ENCODE measurements around the gene AFG3L2.
"Not testable (repeated sequence)": the region's sequence is repeated elsewhere in the genome, so short reads cannot be mapped to it uniquely, and the experiment has no call there.

The AFG3L2 gene

DNA sequence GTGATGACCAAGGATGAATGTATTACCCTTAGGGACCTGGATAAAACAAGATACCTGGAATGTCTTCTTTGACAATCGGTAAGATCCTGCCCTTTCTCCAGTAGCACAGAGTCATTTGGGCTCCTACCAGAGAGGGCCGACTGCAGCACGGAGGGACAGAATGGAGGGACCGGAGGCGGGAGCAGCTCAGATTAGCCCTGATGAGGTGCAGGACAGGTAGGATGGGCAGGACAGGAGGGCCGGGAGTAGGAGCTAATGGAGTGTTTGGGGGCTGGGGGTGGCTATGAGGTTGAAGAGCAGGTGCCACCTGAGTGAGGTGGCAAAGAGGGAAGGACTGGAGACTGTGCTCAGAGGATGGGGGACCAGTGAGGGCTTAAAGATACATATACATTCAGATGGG is 20.8 kb upstream of the AFG3L2 start:
- DNase-seq (ENCODE audit: low read depth in 2 of 3, low spot score in 2 of 3), result no peak

DNA sequence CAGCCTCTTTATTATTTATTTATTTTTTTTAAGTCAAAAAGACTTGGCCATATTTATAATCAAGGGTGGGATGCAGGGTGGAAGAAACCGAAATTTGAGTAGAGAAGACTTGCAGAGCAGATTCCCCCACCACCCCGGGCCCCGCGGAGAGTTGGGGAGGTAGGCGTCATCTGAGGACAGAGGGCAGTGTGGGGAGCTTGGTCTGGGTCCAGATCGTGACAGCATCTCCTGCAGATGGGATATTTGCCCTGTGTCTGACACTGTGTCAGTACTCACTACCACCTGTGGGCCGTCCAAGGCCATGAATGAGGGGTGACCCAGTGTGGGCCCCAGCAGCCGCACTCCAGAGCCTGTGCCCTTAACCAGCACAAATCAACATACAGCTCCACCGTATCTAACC is 20.2 kb upstream of the AFG3L2 start:
- DNase-seq (ENCODE audit: low read depth in 2 of 3, low spot score in 2 of 3), result no peak

DNA sequence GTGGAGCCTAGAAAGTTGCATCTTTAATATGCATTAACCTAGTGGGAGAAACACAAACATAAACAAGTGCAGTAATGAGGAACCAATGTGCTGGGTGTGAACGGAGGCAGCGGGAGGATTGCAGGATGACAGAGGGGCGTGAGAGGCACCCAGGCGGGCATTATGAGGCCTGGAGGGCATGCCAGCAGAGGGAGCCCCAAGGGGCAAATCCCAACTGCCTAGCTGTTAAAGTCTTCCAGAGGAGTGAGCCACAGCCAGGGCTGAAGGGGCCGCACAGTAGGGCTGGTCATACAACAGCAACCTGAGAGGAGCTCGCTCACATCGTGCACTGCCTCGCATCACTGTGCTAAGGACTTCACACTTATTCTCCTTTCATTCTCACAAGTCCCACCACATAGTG is 17.4 kb upstream of the AFG3L2 start:
- DNase-seq (ENCODE audit: low read depth in 2 of 3, low spot score in 2 of 3), result no peak

DNA sequence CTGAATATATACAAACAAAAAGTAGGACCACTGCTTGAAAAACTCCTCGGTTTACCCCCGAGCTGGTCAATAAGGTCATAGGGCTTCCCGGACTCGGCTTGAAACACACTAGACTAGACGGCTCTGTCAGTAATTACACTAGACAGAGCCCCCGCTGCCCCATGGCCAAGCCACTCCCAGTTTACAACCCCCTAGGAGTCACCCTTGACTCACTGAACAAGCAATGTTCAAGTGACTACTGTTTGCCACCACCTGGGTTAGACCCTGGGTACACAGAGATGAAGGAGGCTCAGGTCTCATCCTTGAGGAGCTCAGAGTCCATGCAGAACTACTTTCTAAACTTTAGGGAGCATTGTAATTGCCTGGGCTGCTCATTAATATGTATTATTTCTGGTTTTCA is 17.0 kb upstream of the AFG3L2 start:
- no peak for DNase-seq (ENCODE audit: low read depth in 2 of 3, low spot score in 2 of 3)

DNA sequence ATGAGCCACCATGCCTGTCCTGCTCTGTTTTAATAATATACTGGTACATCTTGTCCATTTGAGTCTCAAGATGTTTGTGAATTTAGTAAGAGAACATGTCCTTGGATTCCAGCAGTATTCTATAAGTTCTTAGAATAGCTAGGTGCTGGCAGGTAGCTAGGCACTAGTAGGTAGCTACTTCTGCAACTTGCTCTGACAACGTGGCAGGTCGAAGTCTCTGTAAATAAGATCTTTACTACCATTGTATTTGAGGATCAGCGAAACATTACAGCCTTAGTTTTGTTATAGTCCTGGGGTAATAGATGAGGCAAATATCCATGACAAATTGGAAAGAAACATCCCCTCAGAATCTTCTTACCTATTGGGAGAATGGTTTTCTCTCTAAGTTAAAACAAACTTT is 16.5 kb upstream of the AFG3L2 start:
- no peak for DNase-seq (ENCODE audit: low read depth in 2 of 3, low spot score in 2 of 3)

DNA sequence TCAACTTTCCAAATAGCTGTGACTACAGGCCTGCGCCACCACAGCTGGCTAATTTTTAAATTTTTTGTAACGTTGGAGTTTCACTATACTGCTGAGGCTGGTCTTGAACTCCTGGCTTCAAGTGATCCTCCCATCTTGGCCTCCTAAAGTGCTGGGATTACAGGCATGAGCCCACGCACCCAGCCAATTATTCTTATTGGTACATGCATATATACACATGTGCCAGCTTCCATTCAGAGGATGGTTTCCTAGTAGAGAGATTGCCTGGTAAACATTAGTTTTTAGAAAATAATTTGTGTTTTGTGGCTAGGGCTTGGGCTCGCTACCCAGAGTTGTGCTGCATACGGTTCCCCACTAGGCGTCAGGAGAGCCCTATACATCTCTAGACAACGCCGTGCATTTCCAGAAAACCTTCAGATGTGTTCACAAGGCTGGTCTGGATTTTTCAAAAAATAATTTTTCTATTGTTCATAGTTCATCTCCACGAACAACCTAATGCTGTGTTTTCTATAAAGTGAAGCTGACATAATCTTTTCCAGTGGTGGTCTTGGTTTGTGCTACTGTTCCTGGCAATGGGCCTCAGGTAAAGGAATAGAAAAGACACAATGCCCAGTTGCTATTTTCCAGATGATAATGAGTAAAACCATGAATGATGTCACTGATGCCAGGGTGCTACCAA is 14.6 kb upstream of the AFG3L2 start:
- DNase-seq (ENCODE audit: low read depth in 2 of 3, low spot score in 2 of 3), result no peak

DNA sequence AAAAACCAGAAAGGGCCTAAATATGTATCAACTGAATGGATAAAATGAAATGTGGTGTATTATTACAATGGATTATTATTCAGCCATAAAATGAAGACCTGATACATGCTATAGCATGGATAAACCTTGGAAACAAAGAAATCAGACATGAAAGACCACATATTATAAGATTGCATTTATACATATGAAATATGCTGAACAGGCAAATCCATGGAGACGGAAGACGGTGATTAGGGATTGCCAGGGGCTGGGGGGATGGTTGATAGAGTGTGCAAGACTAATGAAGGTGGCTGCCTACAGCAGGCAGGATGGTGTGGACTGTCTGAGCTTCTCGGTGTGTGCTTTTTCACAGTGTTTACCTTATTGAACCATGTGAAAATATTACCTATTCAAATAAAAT is 11.4 kb upstream of the AFG3L2 start:
- DNase-seq (ENCODE audit: low read depth in 2 of 3, low spot score in 2 of 3), result no peak

DNA sequence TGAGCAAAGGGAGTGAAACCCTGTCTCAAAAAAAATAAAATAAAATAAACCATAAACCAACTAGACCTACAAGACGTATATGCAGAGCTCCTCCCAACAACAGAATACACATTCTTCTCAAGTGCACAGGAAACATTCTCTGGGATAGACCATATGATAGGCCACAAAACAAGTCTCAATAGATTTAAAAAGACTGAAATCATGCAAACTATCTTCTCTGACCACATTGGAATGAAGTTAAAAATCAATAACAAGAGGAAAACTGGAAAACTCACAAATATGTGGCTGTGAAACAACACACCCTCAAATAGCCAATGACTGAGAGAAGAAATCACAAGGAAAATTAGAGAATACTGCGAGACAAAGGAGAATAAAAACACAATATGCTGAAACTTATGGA is 7.2 kb upstream of the AFG3L2 start:
- no peak for DNase-seq (ENCODE audit: low read depth in 2 of 3, low spot score in 2 of 3)

DNA sequence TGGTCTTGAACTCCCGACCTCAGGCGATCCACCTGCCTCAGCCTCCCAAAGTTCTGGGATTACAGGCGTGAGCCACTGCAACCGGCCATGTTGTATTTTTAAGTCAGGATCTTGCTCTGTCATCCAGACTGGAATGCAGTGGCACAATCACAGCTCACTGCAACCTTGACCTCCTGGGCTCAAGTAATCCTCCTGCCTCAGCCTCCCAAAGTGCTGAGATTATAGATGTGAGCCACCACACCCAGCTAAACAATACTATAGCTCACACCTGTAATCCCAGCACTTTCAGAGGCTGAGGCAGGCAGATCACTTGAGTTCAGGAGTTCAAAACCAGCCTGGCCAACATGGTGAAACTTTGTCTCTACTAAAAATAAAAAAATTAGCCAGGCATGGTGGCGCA is 6.7 kb upstream of the AFG3L2 start:
- not testable (repeated sequence) for DNase-seq (ENCODE audit: low read depth in 2 of 3, low spot score in 2 of 3)

DNA sequence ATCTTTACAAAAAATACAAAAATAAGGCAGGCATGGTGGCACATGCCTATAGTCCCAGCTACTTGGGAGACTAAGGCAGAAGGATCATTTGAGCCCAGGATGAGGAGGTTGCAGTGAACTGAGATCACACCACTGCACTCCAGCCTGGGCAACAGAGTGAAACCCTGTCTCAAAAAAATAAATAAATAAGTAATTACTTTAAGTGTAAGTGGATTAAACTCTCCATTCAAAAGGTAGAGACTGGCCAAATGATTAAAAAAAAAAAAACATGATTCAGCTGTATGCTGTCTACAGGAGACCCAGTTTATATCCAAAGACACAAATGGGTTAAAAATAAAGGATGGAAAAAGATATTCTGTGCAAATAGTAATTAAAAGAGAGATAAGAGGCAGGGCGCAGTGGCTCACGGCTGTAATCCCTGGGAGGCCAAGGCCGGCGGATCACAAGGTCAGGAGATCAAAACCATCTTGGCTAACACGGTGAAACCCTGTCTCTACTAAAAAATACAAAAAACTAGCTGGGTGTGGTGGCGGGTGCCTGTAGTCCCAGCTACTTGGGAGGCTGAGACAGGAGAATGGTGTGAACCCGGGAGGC is 5.3 kb upstream of the AFG3L2 start:
- not testable (repeated sequence) for DNase-seq (ENCODE audit: low read depth in 2 of 3, low spot score in 2 of 3)

DNA sequence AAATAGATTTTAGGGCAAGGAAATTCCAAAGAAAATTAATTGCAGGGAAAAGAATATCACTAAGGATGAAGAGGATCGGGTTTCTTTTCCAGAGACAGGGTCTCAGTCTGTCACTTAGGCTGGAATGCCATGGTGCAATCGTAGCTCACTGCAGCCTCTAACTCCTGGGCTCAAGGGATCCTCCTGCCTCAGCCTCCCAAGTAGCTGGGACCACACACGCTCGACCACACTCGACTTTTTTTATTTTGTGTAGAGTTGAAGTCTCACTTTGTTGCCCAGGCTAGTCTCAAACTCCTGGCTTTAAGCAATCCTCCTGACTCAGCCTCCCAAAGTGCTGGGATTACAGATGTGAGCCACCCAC is 1.2 kb upstream of the AFG3L2 start:
- not testable (repeated sequence) for DNase-seq (ENCODE audit: low read depth in 2 of 3, low spot score in 2 of 3)

DNA sequence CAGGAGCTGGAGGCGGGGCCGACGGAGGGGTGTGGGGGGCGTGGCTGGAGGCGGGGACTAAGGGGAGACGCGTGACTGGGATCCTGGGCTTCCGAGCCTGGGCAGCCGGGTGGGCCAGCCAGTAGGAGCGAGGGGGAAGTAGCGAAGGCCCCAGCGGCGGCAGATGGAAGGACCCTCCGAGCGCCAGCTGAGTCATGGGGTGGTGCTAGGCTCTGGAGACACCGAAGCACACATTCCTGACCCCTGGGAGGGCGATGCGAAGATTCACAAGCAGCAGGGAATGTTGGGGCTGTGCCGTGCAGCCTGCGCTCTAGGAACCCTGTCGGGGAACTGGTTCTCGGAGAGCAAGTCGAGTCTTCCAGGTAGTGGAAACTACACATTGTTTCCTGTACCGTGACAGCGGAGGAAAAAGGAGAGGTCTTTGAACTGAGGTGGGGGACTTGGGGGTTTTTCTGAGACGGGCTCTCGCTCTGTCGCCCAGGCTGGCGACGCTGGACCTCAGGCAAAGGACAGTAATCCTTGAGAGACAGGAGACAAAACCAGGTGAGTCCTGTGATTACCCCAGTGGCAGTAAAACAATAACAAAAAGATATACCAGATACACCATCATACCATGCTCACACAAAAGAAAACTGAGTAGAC is 650 bp upstream of the AFG3L2 start:
- DNase-seq (ENCODE audit: low read depth in 2 of 3, low spot score in 2 of 3), result no peak

DNA sequence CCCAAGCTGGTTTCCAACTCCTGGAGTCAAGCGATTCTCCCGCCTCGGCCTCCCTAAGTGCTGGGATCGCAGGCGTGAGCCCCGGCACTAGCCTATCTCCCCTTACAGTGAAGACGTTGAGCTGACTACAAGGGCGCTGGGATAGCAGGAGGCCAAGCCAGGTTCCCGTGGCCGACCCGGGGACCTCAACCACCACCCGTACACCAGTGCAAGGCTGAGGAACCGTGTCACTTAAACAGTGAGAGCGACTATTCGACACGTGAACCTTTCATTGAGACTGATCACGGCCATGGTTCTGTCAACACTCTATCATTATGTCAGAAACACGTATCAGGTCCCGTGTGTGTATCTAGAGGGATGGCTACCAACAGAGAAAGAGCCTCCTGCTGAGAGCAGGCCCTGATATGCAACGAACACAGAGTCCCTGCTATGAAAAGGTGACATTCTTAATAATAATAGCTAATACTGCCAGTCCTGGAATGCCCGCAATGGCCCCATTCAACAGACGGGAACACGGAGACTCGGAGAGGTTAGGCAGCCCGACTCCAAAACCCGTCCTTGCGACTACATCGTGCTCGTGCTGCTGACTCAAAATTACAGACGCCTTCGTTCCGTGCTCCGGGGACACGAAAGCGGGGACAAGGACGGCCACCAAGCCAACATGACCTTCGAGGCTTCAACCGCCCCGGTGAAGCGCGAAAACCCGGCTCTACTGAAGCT is 833 bp downstream of the AFG3L2 start:
- peak in 1 of 3 experiments; percentile 28 for DNase-seq (ENCODE audit: low read depth in 2 of 3, low spot score in 2 of 3)

DNA sequence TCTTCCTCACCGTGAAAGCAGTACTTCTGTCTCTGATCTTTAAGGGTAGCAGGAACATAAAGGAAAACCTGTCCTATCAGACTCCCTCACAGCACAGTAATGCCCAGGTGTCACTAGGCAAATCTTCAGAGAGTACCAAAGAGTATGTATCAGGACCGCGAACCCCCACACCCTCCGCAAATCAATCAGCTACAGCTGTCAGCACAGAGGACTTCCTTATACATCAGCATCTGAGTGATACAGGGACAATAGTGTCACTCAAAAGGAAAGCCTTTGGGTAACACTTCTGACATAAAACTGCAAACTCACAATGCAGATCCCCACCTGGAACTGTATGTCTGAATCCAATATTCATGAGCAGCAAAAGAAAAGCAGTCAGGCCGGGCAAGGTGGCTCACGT is 2.6 kb downstream of the AFG3L2 start:
- DNase-seq (ENCODE audit: low read depth in 2 of 3, low spot score in 2 of 3), result no peak

DNA sequence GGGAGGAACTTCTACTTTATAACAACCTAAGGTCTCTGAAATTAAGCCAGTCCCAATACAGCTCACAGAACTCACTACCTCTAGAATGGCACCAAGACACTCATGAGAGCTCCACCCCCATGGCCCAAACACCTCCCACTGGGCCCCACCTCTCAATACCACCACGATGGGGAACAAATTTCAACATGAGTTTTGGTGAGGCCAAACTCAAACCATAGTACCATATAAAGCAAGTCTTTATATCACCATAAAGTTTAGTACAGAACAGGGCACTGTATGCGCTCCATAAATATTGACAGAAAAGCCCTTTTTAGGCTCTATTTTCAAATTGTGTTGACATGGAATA is 3.3 kb downstream of the AFG3L2 start:
- no peak for DNase-seq (ENCODE audit: low read depth in 2 of 3, low spot score in 2 of 3)

DNA sequence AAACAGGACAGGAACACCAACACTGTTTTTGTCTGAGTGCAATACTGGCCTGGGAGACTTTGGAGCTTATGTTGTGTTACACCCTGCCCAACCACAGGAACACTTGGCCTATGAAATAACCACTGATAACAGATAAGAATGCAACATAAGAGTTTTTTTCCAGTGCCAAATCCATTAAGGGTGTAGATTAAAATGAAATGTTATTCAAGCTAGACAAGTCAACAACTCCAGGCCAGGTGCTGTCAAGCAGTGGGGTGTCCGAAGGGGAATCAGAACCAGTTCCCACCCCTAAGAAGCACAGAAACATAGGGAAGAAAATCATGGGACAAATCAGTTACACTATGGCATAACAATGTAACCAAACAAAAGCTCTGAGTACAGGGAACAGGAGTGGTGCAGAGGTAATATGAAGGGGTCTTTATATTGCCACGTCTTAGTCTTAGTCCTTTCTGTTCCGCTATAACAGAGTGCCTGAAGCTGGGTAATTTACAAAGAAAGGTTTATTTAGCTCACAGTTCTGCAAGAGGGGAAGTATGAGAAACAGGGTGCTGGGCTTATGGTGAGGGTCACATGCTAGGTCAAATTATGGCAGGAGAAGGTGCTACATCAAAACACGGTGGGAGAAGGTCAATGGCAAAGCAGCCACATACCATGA is 3.8 kb downstream of the AFG3L2 start:
- DNase-seq (ENCODE audit: low read depth in 2 of 3, low spot score in 2 of 3), result no peak

DNA sequence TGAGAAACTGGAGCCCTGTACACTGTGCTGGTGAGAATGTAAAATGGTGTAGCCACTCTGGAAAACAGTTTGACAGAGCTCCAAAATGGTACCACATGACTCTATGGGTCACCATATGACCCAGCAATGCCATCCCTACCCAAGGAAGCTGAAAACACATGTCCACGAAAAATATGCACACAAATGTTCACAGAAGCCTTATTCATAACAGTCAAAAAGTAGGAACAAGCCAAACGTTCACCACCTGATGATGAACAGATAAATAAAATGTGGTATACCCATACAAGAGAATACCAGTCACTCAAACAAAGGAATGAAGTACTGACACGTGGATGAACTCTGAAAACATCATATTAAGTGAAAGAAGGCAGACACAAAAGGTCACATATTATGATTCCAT is 4.6 kb downstream of the AFG3L2 start:
- DNase-seq (ENCODE audit: low read depth in 2 of 3, low spot score in 2 of 3), result no peak

DNA sequence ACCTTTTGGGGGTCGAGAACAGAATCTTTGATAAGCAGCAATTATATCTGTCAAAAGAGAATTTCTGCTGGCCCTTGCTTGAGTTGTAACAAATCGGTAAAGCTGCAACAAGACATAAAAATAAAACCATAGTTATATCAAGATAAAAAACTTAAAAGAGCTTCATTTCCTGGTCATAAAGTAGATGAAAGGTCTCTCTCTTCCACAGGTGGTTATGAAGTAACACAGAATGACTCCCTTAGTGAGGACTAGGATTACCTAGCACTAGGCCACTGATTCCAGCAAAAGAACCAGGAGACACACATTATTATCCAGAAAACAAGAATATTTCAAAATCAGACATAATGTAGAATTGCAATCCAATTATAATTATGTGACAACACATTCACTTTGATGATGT is 5.4 kb downstream of the AFG3L2 start:
- DNase-seq (ENCODE audit: low read depth in 2 of 3, low spot score in 2 of 3), result no peak

DNA sequence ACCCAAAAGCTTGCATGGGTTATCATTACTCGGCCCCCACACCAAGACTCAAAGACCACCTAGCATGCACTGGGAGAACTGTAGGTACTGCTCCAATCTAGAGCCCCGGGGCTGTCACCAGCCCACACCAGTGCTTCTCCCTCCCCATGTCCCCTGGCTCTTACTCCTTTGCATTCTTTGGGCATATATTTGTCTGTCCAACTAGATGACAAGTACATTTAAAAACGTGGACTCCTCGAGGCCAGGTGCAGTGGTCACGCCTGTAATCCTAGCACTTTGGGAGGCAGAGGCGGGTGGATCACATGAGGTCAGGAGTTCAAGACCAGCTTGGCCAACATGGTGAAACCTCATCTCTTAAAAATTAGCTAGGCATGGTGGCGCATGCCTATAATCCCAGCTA is 7.8 kb downstream of the AFG3L2 start:
- DNase-seq (ENCODE audit: low read depth in 2 of 3, low spot score in 2 of 3), result no peak

DNA sequence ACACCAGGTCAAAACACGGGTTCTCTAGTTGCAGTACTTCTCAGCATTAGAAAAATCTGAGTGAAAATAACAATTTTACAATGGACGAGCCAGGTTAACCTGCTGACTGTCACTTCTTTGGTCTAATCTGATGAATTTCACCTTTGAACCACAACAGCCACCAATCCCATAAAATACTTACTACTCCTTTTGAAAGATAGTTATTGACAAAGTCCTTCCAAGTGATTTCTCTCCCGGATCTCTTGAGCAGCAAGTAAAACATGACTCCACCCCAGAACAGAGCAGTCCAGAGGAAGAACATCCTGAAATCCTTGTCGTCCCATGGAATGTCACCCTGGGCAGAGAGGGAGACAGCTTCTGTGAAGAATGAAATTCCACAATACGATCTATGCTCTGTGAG is 10.2 kb downstream of the AFG3L2 start:
- DNase-seq (ENCODE audit: low read depth in 2 of 3, low spot score in 2 of 3), result no peak

DNA sequence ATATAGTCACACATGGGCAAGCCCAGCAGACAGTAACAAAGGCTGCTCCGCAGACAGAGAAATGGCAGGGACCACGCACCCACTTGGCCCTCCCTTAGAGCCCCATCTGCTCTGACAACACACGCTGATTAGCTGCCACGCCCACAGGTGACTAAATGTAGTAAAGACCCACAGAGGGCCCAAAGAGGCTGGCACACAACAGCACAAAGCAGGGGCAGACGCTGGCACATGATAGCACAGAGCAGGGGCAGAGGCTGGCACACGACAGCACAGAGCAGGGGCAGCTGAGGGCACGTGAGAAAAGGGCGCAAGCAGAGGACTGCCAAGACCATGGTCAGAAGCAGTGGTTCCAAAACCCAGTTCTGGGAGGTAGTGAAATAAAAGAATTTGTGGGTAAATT is 10.6 kb downstream of the AFG3L2 start:
- DNase-seq (ENCODE audit: low read depth in 2 of 3, low spot score in 2 of 3), result no peak

Measured in activated CD8-positive, alpha-beta memory T cell treated with anti-CD3 and anti-CD28 coated beads for 48 hours (primary cell).